ENCODE data around the gene KCP.

Gene KCP

GRCh38 chr7:128831178-128831993 lies 79.1 kb downstream of the KCP start:
- Histone ChIP-seq H3K4me3 (ENCODE audit: insufficient read depth, low read depth, low read length) (peak overlapping the region; percentile 60), H3K36me3 (ENCODE audit: control insufficient read depth, insufficient read depth, low read length) (no peaks in the 10 kb centered on the region), H3K4me1 (ENCODE audit: control insufficient read depth, insufficient read depth, low read length) (peaks cover 47% of the 10 kb centered on the region), H3K27me3 (ENCODE audit: control insufficient read depth, insufficient read depth, low read length, poor library complexity, severe bottlenecking) (peaks cover 20% of the 10 kb centered on the region), H3K27ac (ENCODE audit: insufficient read depth, low read depth, low read length, poor library complexity, severe bottlenecking) (peak overlapping the region; percentile 90), H3K9me3 (ENCODE audit: control insufficient read depth, low read length) (no peaks in the 10 kb centered on the region)
- WGBS, 2 experiments: 1% methylated on average over 33 of the region's 33 CpGs

GRCh38 chr7:128830231-128831177 lies 80.0 kb downstream of the KCP start, which contains the start of gene FLNC:
Gene FLNC (plus strand): TSS chr7:128830406. CDS start chr7:128830638, 232 bp downstream.
- peaks cover 47% of the 10 kb centered on the region for H3K4me1 ChIP-seq (ENCODE audit: control insufficient read depth, insufficient read depth, low read length)
- H3K36me3 ChIP-seq (ENCODE audit: control insufficient read depth, insufficient read depth, low read length): no peaks in the 10 kb centered on the region
- H3K9me3 ChIP-seq (ENCODE audit: control insufficient read depth, low read length): no peaks in the 10 kb centered on the region
- H3K27me3 ChIP-seq (ENCODE audit: control insufficient read depth, insufficient read depth, low read length, poor library complexity, severe bottlenecking): peaks cover 20% of the 10 kb centered on the region
- H3K4me3 ChIP-seq (ENCODE audit: insufficient read depth, low read depth, low read length): peak within 1 kb of the TSS; percentile 60
- 1% methylated on average over 109 of the region's 109 CpGs for WGBS, 2 experiments
- H3K27ac ChIP-seq (ENCODE audit: insufficient read depth, low read depth, low read length, poor library complexity, severe bottlenecking): peak within 1 kb of the TSS; percentile 90

GRCh38 chr7:128829391-128830166 lies 80.9 kb downstream of the KCP start:
- Histone ChIP-seq H3K27me3 (ENCODE audit: control insufficient read depth, insufficient read depth, low read length, poor library complexity, severe bottlenecking) (peaks cover 20% of the 10 kb centered on the region), H3K9me3 (ENCODE audit: control insufficient read depth, low read length) (no peaks in the 10 kb centered on the region), H3K4me3 (ENCODE audit: insufficient read depth, low read depth, low read length) (peak overlapping the region; percentile 60), H3K4me1 (ENCODE audit: control insufficient read depth, insufficient read depth, low read length) (peaks cover 47% of the 10 kb centered on the region), H3K27ac (ENCODE audit: insufficient read depth, low read depth, low read length, poor library complexity, severe bottlenecking) (no peak overlapping the region), H3K36me3 (ENCODE audit: control insufficient read depth, insufficient read depth, low read length) (no peaks in the 10 kb centered on the region)
- WGBS, 2 experiments: 28 to 30% methylated on average over 11 to 13 of the region's 13 CpGs

- Histone ChIP-seq H3K27me3 (ENCODE audit: control insufficient read depth, insufficient read depth, low read length, poor library complexity, severe bottlenecking) (peaks cover 20% of the 10 kb centered on the region), H3K4me1 (ENCODE audit: control insufficient read depth, insufficient read depth, low read length) (peaks cover 38% of the 10 kb centered on the region), H3K4me3 (ENCODE audit: insufficient read depth, low read depth, low read length) (no peak overlapping the region), H3K9me3 (ENCODE audit: control insufficient read depth, low read length) (no peaks in the 10 kb centered on the region), H3K36me3 (ENCODE audit: control insufficient read depth, insufficient read depth, low read length) (no peaks in the 10 kb centered on the region), H3K27ac (ENCODE audit: insufficient read depth, low read depth, low read length, poor library complexity, severe bottlenecking) (peak overlapping the region; percentile 47)
- 58 to 68% methylated on average over 10 of the region's 10 CpGs for WGBS, 2 experiments
These were observed 82.4 kb downstream of the KCP start for GRCh38 chr7:128827971-128828711.

GRCh38 chr7:128827248-128827958 lies 83.1 kb downstream of the KCP start:
- no peaks in the 10 kb centered on the region for H3K36me3 ChIP-seq (ENCODE audit: control insufficient read depth, insufficient read depth, low read length)
- 52 to 54% methylated on average over 17 of the region's 17 CpGs for WGBS, 2 experiments
- H3K4me3 ChIP-seq (ENCODE audit: insufficient read depth, low read depth, low read length): no peak overlapping the region
- no peaks in the 10 kb centered on the region for H3K9me3 ChIP-seq (ENCODE audit: control insufficient read depth, low read length)
- H3K4me1 ChIP-seq (ENCODE audit: control insufficient read depth, insufficient read depth, low read length): peaks cover 30% of the 10 kb centered on the region
- peak overlapping the region; percentile 47 for H3K27ac ChIP-seq (ENCODE audit: insufficient read depth, low read depth, low read length, poor library complexity, severe bottlenecking)
- peaks cover 20% of the 10 kb centered on the region for H3K27me3 ChIP-seq (ENCODE audit: control insufficient read depth, insufficient read depth, low read length, poor library complexity, severe bottlenecking)

- Histone ChIP-seq H3K36me3 (ENCODE audit: control insufficient read depth, insufficient read depth, low read length) (no peaks in the 10 kb centered on the region), H3K4me3 (ENCODE audit: insufficient read depth, low read depth, low read length) (no peak overlapping the region), H3K27ac (ENCODE audit: insufficient read depth, low read depth, low read length, poor library complexity, severe bottlenecking) (no peak overlapping the region), H3K9me3 (ENCODE audit: control insufficient read depth, low read length) (no peaks in the 10 kb centered on the region), H3K4me1 (ENCODE audit: control insufficient read depth, insufficient read depth, low read length) (peaks cover 26% of the 10 kb centered on the region), H3K27me3 (ENCODE audit: control insufficient read depth, insufficient read depth, low read length, poor library complexity, severe bottlenecking) (peaks cover 20% of the 10 kb centered on the region)
- WGBS, 2 experiments: 72 to 89% methylated on average over 1 of the region's 1 CpG
These were observed 83.6 kb downstream of the KCP start for GRCh38 chr7:128826916-128827247.

Measured in ectodermal cell (in vitro differentiated cells).